ENCODE results near the gene CFAP77. TPM values are rescaled to one million over a fixed set of nuclear protein-coding genes. Genes with fewer than 3 reads are reported as not detected.

Gene CFAP77
- total and polyA plus RNA-seq, 2 of the 8 experiments (the other 6 are each of a cell fraction or from before 2014, with no cell fraction given) = 0.63 to 0.97 TPM

DNA sequence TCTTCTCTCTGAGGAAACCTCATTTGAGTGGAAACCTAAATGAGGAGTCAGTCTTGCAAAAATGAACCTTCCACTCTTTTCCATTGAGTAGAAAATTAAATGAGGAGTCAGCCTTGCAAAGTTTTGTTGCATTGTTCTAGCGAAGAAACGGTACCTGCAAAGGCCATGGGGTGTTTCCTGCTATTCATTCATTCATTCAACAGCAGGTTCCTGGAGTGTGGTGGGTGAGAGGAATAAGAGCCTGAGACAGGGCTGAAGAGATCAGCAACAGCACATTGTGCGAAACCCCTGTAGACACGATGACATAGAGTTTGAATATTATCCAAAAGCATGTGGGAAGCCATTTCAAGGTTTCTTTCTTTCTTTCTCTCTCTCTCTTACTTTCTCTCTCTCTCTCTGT is 40.6 kb upstream of the CFAP77 start (continued):
- TF ChIP-seq YY1 (IDR thresholded peaks at IDR 0.05; ENCODE audit: low read depth, low read length) (no peak), ASH2L (IDR thresholded peaks at IDR 0.05; ENCODE audit: low read length) (no peak)

All from H1 (cell line).